Endothelial cell of coronary artery (primary cell): ENCODE measurements around the gene CYP2C8. TPM values are rescaled to one million over a fixed set of nuclear protein-coding genes. Genes with fewer than 3 reads are reported as not detected.

Experiments used
- total RNA-seq: library from RNA; depleted of rRNA; stranded (reverse); fragments of >200 nt; gene quantifications from 2 replicates; pipeline ENCODE4 v1.2.3, GENCODE V29; 2014

The CYP2C8 gene
- not detected in 2 replicates for total RNA-seq

DNA sequence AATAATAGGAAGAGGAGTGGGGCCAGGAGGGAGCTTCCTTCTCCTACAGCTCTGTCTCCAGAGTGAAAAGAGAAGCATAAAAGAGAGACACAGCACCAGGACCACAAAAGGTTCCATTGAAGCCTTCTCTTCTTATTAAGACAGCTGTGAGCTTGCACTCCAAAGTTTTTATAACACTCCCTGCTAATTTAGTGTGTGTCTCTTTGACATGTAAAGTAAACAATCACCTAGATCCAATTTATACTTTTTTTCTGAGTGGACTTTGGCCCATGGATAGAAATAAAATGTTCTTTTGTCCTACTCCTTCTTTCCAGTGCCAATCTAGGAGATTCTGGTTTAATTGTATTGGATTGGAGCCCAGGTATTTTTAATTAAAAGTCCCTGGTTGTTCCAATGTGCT lies at the start of gene CYP2C8:
TSS of gene CYP2C8 (minus strand) at position 212 of the 400 bp plus-strand sequence. CDS start at position 117, 95 bp downstream.

Other genes starting within 250 kb of the CYP2C8 start
- gene CYP2C9, start 130.8 kb downstream of the CYP2C8 start, total RNA-seq: not detected in 2 replicates
- gene ACSM6, start 124.7 kb upstream of the CYP2C8 start, total RNA-seq: not detected in 2 replicates
- gene PDLIM1, start 221.5 kb upstream of the CYP2C8 start, total RNA-seq: 43.1 and 66.0 TPM in 2 replicates